ENCODE data around the gene CAGE1.

CAGE1 gene

DNA sequence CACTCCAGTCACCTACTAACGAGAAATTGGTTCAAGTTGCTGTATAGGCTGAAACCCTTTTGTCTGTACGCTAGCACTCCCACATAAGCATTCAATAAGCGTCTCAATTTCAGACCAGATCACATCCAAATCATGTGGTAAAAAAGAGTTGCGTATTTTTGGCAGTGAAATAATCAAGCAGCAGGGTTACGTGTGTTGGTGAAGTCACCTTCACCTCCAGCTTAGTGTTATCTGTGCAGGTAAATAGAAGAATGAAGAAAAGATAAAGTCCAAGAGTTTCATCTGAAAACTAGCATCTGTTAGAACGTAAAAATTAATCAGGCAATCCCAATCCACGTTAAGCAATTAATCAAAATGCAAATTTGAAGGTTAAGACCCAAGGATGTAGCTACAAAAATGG, 87.8 kb downstream of the CAGE1 start:
- DNase-seq: no peak

DNA sequence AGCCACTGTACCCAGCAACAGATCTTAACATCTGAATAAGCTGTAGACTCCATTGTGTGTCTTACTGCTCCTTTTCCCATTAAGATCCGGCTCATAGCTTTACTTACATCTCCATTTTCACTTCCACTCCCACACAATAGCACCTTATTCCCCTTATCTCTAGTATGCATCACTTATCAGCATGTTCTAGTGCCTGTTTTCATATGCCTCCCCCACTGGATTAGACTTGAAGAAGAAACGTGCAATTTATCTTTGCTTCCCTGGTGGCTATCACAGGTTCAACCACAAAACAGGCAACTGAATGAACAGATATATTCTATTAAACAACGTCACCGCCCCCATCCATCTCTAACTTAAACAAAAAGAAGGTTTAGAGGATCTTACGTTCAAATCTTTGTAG, 88.6 kb downstream of the CAGE1 start:
- DNase-seq: no peak

DNA sequence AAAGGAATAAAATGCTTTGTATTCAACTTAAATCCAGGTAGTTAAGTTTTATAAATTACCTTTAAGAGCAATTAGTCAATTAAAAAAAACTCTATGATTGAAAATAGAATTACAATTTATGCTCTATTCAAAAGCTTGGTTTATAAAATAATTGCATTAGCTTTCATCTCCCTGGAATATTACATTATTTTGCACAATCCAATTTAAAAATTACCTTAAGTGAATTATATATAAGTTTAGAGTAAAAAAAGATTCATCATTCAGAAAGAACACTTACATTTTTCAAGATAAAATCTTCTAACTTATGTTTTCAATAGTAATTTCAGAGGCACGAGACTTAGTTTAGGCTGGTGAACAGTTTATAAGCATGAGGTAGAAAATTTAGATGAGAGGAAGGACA, 91.4 kb downstream of the CAGE1 start:
- DNase-seq: no peak

DNA sequence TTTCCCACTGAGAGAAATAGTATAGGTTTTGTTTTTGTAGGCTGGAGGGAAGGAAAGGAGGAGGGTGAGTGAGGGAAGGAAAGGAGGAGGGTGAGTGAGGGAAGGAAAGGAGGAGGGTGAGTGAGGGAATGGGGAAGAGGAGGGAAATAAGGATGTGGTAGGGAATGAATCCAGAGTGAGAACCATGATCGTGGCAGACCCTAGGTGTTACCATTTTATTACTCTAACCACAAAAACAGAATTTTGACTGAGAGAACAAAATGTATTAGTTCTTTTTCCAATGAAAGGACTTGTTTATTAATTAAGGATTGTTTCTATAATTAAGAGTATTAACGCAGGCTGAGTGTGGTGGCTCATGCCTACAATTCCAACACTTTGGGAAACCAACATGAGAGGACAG, 92.9 kb downstream of the CAGE1 start:
- no peak for DNase-seq

DNA sequence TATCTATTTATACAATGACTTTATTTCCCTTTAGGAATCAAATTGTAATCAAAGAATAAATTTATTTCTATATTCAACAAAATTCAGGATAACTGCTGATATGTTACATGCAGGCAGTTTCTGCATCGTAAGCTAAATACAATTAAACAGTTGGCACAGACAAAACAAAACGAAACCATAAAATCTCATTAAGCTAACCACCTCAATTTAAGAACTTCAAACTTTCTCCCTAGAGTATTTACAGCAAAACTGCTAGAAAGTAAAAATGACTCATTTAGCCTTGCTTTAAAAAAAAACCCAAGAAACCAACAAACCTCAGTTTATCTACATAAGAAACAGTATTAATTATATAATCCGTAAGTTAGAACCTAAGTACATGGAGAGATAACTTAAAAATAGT, 93.6 kb downstream of the CAGE1 start:
- DNase-seq: no peak

DNA sequence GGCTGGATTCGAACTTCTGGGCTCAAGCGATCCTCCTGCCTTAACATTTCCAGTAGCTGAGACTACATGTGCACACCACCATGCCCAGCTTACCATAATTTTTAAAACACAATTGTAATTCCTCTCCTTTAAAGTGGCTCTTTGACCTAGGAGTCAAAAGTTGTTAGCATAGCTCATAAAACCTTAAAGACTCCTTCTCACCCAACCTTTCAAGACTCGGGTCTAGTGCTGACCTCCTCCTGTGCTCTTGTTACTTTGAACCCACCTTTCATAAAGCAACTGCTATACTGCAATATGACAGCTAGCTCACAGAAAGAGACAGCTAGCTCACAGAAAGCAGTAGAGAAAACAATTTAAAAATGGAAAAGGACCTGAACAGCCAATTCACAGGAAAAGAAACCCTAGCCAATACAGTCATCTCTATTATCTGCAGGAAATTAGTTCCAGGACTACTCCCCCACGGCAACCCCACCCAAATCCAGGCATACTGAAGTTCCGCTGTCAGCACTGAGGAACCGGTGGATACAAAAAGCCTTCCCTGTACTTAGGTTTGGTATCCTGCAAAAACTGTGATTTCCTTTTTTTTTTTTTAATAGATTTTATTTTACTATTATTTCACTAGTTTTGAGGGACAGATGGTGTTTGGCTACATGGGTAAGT, 96.8 kb downstream of the CAGE1 start:
- no peak for DNase-seq

DNA sequence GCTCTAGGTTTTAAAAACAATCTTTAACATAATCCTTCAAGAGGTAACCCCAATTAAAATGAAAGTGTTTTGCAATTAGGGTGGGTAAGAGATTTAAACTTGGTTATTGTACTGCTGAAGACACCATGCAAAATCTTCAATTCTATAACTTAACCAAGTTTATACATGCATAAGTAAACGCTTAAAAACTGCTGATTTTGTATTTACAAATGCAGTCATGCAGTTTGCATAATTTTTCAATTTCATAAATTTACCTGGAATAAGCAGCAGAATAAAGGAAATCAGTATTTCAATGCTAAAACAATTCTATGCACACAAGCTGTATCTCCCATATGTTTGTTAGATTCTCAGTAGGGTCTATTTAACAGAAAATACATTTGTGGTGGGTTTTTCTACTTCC, 99.5 kb downstream of the CAGE1 start:
- DNase-seq: no peak

DNA sequence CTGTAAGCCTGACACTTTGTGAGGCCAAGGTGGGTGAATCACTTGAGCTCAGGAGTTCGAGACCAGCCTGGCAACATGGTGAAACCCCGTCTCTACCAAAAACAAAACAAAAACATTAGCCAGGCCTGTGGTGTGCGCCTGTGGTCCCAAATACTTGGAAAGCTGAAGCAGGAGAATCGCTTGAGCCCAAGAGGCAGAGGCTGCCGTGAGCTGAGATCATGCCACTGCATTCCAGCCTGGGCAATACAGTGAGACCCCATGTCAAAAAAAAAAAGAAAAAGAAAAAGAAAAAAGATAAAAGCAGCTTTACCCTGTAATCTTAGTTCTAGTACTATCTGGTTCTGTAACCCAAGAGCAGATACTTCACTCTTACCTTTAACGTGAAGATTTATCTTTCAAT, 104.1 kb downstream of the CAGE1 start:
- DNase-seq: no peak

DNA sequence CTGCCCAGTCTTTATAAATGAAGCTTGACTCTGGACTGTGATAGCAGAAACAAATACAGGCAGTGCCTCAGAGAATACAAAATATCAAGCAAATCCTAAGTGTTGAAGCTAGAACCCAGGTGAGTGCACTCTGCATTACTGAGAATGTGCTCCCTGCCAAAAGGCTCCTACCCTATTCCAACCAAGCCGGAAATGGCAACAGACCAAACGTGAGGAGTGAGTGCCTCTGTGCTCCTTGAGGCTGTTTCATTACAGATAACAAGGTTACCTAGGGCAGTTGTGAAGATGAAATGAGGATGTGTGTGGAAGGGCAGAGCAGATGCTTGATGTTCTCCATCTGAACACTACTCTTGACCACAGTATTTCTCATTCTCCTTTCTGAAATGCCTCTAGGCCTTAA, 105.9 kb downstream of the CAGE1 start:
- DNase-seq: no peak

DNA sequence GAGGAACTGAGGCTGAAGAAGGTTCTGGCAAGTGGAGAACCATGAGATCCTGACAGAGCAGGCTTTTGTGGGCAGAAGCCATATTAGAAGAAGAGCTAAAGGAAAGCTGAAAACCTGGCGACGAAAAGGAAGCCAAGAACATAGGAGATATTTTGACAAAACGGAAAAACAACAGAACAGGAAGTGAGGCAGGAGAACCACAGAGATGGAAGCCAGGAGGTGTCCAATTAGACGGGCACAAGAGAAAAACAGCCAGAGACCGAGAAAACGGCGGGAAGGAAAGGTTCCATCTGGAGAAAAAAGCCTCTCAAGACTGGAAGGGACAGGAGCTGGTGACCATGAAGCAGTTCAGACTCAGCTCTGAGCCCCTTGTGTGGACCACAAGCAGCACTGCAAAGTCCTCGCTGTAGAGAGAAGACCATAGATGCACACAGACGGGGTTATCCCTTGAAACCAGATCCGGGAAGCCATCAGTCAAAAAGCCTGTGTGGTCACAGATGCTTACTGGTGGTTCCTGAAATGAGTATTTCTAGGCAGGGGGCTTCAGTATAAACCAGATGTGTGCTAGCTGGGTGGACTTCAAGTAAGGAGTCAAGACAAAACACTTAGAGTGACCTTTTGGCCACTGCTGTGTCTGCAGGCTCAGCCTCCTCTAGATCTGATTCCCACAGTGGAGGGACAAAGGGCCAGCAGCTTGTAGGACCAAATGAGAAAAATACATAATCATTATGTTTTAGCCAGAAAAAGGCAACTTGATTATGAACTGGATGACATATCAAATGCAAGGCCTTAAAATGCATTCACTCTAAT, 107.2 kb downstream of the CAGE1 start:
- DNase-seq: no peak

All from NCI-H526 (cell line).